IMR-90 (cell line): ENCODE data around the gene AMDHD2.
"Not testable (repeated sequence)": the region's sequence is repeated elsewhere in the genome, so short reads cannot be mapped to it uniquely, and the experiment has no call there.

Experiments used
- BHLHE40 ChIP-seq: fragments of 150-350 bp; IDR thresholded peaks from 2 replicates; pipeline ENCODE4 v1.6.1; 2016; ENCODE audit warnings: mild to moderate bottlenecking, low read depth, low read length
- MAFK ChIP-seq: IDR thresholded peaks from 2 replicates; pipeline ENCODE4 v1.6.1; 2012; ENCODE audit warnings: low read depth, low read length, improper control_type of control experiment
- MAZ ChIP-seq: IDR thresholded peaks from 2 replicates; pipeline ENCODE4 v1.6.1; 2012; ENCODE audit warnings: low read depth, mild to moderate bottlenecking, low read length, improper control_type of control experiment, moderate library complexity, borderline replicate concordance
- NFE2L2 ChIP-seq: fragments of 150-350 bp; IDR thresholded peaks from 2 replicates; pipeline ENCODE4 v1.6.1; 2016; ENCODE audit warnings: low read depth, mild to moderate bottlenecking, low read length
- POLR2A ChIP-seq: IDR thresholded peaks from 2 replicates; pipeline ENCODE4 v1.6.1; 2012; ENCODE audit warnings: mild to moderate bottlenecking, low read depth, low read length
- RFX5 ChIP-seq: IDR thresholded peaks from 2 replicates; pipeline ENCODE4 v1.8.0; 2012; ENCODE audit warnings: low read depth, mild to moderate bottlenecking, low read length, moderate library complexity
- SMC3 ChIP-seq: fragments of 150-350 bp; IDR thresholded peaks from 2 replicates; pipeline ENCODE4 v1.6.1; 2016; ENCODE audit warnings: low read depth, mild to moderate bottlenecking, antibody characterized with exemption, low read length, moderate library complexity
- TF ChIP-seq, protein P1 (sequence below): conservative IDR thresholded peaks from 2 replicates; pipeline ENCODE4 v1.5.1; 2012; ENCODE audit warnings: mild to moderate bottlenecking, low read depth, low read length, improper control_type of control experiment
- TF ChIP-seq, protein P2 (sequence below): fragments of 150-350 bp; IDR thresholded peaks from 2 replicates; pipeline ENCODE4 v1.6.1; 2017; ENCODE audit warnings: mild to moderate bottlenecking, antibody characterized with exemption, low read length, low read depth

DNA sequence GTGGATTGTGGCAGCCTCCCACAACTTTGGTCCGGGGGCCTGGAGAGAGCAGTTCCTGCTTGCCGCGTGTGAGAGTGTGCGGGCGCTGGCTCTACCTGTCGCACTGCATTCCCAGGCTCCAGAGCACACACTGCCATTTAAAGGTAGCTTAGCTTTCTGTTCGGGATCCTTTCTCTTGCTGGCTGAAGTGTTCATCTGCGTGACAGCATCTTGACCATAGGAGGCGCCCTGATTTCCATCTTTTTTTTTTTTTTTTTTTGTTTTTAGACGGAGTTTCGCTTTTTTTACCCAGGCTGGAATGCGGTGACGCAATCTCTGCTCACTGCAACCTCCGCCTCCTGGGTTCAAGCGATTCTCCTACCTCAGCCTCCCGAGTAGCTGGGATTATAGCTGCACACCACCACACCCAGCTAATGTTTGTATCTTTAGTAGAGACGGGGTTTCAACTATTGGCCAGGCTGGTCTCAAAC lies 31.3 kb downstream of the AMDHD2 start:
- TF ChIP-seq, protein P1, sequence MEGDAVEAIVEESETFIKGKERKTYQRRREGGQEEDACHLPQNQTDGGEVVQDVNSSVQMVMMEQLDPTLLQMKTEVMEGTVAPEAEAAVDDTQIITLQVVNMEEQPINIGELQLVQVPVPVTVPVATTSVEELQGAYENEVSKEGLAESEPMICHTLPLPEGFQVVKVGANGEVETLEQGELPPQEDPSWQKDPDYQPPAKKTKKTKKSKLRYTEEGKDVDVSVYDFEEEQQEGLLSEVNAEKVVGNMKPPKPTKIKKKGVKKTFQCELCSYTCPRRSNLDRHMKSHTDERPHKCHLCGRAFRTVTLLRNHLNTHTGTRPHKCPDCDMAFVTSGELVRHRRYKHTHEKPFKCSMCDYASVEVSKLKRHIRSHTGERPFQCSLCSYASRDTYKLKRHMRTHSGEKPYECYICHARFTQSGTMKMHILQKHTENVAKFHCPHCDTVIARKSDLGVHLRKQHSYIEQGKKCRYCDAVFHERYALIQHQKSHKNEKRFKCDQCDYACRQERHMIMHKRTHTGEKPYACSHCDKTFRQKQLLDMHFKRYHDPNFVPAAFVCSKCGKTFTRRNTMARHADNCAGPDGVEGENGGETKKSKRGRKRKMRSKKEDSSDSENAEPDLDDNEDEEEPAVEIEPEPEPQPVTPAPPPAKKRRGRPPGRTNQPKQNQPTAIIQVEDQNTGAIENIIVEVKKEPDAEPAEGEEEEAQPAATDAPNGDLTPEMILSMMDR = not testable (repeated sequence)
- not testable (repeated sequence) for TF ChIP-seq NFE2L2, BHLHE40, MAFK, SMC3, RFX5, POLR2A, MAZ
- TF ChIP-seq, protein P2, sequence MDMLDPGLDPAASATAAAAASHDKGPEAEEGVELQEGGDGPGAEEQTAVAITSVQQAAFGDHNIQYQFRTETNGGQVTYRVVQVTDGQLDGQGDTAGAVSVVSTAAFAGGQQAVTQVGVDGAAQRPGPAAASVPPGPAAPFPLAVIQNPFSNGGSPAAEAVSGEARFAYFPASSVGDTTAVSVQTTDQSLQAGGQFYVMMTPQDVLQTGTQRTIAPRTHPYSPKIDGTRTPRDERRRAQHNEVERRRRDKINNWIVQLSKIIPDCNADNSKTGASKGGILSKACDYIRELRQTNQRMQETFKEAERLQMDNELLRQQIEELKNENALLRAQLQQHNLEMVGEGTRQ = not testable (repeated sequence)
